T-helper 1 cell treated with Interleukin-12 subunit alpha and Interleukin-12 subunit beta and Interleukin-4 antibody, amounts not matched to agents 30 ng/mL and 1 ng/mL, for 36 hours (primary cell): Measurements from ENCODE around the gene GNE. TPM values are rescaled to one million over a fixed set of nuclear protein-coding genes. Genes with fewer than 3 reads are reported as not detected.
"Not testable (repeated sequence)": the region's sequence is repeated elsewhere in the genome, so short reads cannot be mapped to it uniquely, and the experiment has no call there.

ENCODE experiments used
- intact Hi-C: fragments of 100-400 bp; cut with micrococcal nuclease; formaldehyde crosslinking; loops from one replicate; pipeline ENCODE4 v1.15.1; 2024
- total RNA-seq: library from RNA; stranded (reverse); gene quantifications from 2 replicates; pipeline ENCODE4 v1.2.3, GENCODE V29; 2022

The GNE gene
- total RNA-seq, 1 donor from 2014 or later = 19.8 TPM

- intact Hi-C loops = loop anchor here (5.0 kb wide), 1 partner anchor 119 kb away; no protein-coding TSS in a partner anchor
These were observed 49.6 kb downstream of the GNE start for GRCh38 chr9:36208521-36209253.

GRCh38 chr9:36207546-36208012 is 50.7 kb downstream of the GNE start:
- intact Hi-C loops = loop anchor here (5.0 kb wide), 1 partner anchor 120 kb away; no protein-coding TSS in a partner anchor

GRCh38 chr9:36207016-36207415 is 51.2 kb downstream of the GNE start:
- intact Hi-C loops = loop anchor here (5.0 kb wide), 1 partner anchor 120 kb away; no protein-coding TSS in a partner anchor

- intact Hi-C loops = loop anchor here (5.0 kb wide), 1 partner anchor 122 kb away; no protein-coding TSS in a partner anchor
These were observed 53.2 kb downstream of the GNE start for GRCh38 chr9:36204906-36205547.

GRCh38 chr9:36194326-36195000 is 63.8 kb downstream of the GNE start:
- intact Hi-C loops = loop anchor here (5.0 kb wide), 2 partner anchors 437 to 547 kb away; no protein-coding TSS in a partner anchor

- intact Hi-C loops = loop anchor here (5.0 kb wide), 2 partner anchors 436 to 546 kb away; no protein-coding TSS in a partner anchor
These were observed 65.2 kb downstream of the GNE start for GRCh38 chr9:36193023-36193422.

GRCh38 chr9:36192196-36192595 is 66.1 kb downstream of the GNE start:
- intact Hi-C loops = loop anchor here (1.0 to 5.0 kb wide), 3 partner anchors 380 to 545 kb away; partner anchors contain the start of gene SPAG8

GRCh38 chr9:36191686-36192085 is 66.6 kb downstream of the GNE start:
- intact Hi-C loops = loop anchor here (1.0 to 5.0 kb wide), 5 partner anchors 295 to 1733 kb away; partner anchors contain the start of genes DNAI1, FAM219A and SPAG8

- intact Hi-C loops = loop anchor here (2.0 to 5.0 kb wide), 4 partner anchors 296 to 1732 kb away; partner anchors contain the start of genes DNAI1 and FAM219A
These were observed 67.0 kb downstream of the GNE start for GRCh38 chr9:36191290-36191645.

GRCh38 chr9:36190388-36191289 is 67.6 kb downstream of the GNE start, which contains the start of gene CLTA:
CLTA (plus strand) TSS chr9:36190921; CDS start chr9:36191057, 136 bp downstream.
- intact Hi-C loops = loop anchor here (1.0 to 5.0 kb wide), 15 partner anchors 28 to 1732 kb away; partner anchors contain the start of genes CREB3, DNAI1, FAM219A and GLIPR2

- intact Hi-C loops = loop anchor here (1.0 to 5.0 kb wide), 15 partner anchors 28 to 1731 kb away; partner anchors contain the start of genes CREB3, DNAI1, FAM219A and GLIPR2
These were observed 68.3 kb downstream of the GNE start for GRCh38 chr9:36189976-36190375.

GRCh38 chr9:36188212-36188611 is 70.0 kb downstream of the GNE start:
- intact Hi-C loops = no loop called here

- intact Hi-C loops = no loop called here
These were observed 70.8 kb downstream of the GNE start for GRCh38 chr9:36187414-36187813.

GRCh38 chr9:36180243-36180642 is 78.0 kb downstream of the GNE start:
- intact Hi-C loops = not testable (repeated sequence)

- intact Hi-C loops = no loop called here
These were observed 80.7 kb downstream of the GNE start for GRCh38 chr9:36177571-36177970.

GRCh38 chr9:36176496-36176895 is 81.8 kb downstream of the GNE start:
- intact Hi-C loops = not testable (repeated sequence)

- intact Hi-C loops = not testable (repeated sequence)
These were observed 83.0 kb downstream of the GNE start for GRCh38 chr9:36175209-36175608.

- intact Hi-C loops = no loop called here
These were observed 83.5 kb downstream of the GNE start for GRCh38 chr9:36174731-36175130.

- intact Hi-C loops = no loop called here
These were observed 84.0 kb downstream of the GNE start for GRCh38 chr9:36174271-36174670.

- intact Hi-C loops = no loop called here
These were observed 84.4 kb downstream of the GNE start for GRCh38 chr9:36173861-36174260.
